Fibroblast of lung (primary cell): ENCODE measurements around the gene KMO.

Source experiments
- EZH2 ChIP-seq: IDR thresholded peaks from 2 replicates; pipeline ENCODE4 v1.5.1; 2012; ENCODE audit warnings: low read length, control low read depth, mild to moderate bottlenecking; ENCODE audit errors: missing control alignments
- TF ChIP-seq, protein P1 (sequence below), 2 donors: IDR thresholded peaks in 1 of 2; conservative IDR thresholded peaks in 1 of 2; 1 replicate in 1 of 2; 2 replicates in 1 of 2; pipeline ENCODE4 v1.5.1; 2011 to 2012; ENCODE audit warnings: low read length in 2 of 2, control low read depth in 1 of 2, inconsistent platforms in 1 of 2, low read depth in 1 of 2, mild to moderate bottlenecking in 1 of 2

- TF ChIP-seq, protein P1, sequence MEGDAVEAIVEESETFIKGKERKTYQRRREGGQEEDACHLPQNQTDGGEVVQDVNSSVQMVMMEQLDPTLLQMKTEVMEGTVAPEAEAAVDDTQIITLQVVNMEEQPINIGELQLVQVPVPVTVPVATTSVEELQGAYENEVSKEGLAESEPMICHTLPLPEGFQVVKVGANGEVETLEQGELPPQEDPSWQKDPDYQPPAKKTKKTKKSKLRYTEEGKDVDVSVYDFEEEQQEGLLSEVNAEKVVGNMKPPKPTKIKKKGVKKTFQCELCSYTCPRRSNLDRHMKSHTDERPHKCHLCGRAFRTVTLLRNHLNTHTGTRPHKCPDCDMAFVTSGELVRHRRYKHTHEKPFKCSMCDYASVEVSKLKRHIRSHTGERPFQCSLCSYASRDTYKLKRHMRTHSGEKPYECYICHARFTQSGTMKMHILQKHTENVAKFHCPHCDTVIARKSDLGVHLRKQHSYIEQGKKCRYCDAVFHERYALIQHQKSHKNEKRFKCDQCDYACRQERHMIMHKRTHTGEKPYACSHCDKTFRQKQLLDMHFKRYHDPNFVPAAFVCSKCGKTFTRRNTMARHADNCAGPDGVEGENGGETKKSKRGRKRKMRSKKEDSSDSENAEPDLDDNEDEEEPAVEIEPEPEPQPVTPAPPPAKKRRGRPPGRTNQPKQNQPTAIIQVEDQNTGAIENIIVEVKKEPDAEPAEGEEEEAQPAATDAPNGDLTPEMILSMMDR (conservative IDR thresholded peaks at IDR 0.05 in 1 of 2, IDR thresholded peaks at IDR 0.05 in 1 of 2; ENCODE audit: low read depth in 1 of 2, low read length in 2 of 2), result no peak
- TF ChIP-seq EZH2, result no peak
These were observed 12.7 kb upstream of the KMO start, which contains the start of gene FH for GRCh38 chr1:241519308-241520079.
